HS-27A (cell line): ENCODE measurements around the gene UNC119.
"Not testable (repeated sequence)": the region's sequence is repeated elsewhere in the genome, so short reads cannot be mapped to it uniquely, and the experiment has no call there.

Experiments
- DNase-seq: peaks from one replicate; pipeline ENCODE4 v3.0.0-alpha.2; 2012; ENCODE audit warnings: low read depth, missing footprints

The UNC119 gene

GRCh38 chr17:28552176-28552999 is at the start of gene UNC119:
UNC119 (minus strand) TSS chr17:28552624; CDS start chr17:28552557, 67 bp downstream.
- no peak for DNase-seq

- peak; percentile 31 for DNase-seq
Measured at GRCh38 chr17:28599311-28600184, 47.1 kb upstream of the UNC119 start.

GRCh38 chr17:28598799-28599310 is 46.4 kb upstream of the UNC119 start, which contains the start of gene SPAG5:
SPAG5 (minus strand) TSS chr17:28599025; CDS start chr17:28598946, 79 bp downstream.
- peak; percentile 55 for DNase-seq

- DNase-seq, result no peak
Measured at GRCh38 chr17:28598389-28598788, 46.0 kb upstream of the UNC119 start.

GRCh38 chr17:28597606-28598383 is 45.4 kb upstream of the UNC119 start:
- no peak for DNase-seq

GRCh38 chr17:28592260-28592659 is 39.8 kb upstream of the UNC119 start:
- no peak for DNase-seq

- no peak for DNase-seq
Measured at GRCh38 chr17:28585851-28586250, 33.4 kb upstream of the UNC119 start.

- DNase-seq, result no peak
Measured at GRCh38 chr17:28584434-28584833, 32.0 kb upstream of the UNC119 start.

GRCh38 chr17:28582513-28582912 is 30.1 kb upstream of the UNC119 start:
- no peak for DNase-seq

- DNase-seq, result no peak
Measured at GRCh38 chr17:28580959-28581358, 28.5 kb upstream of the UNC119 start.

GRCh38 chr17:28579526-28579925 is 27.1 kb upstream of the UNC119 start:
- DNase-seq, result no peak

- no peak for DNase-seq
Measured at GRCh38 chr17:28578246-28579195, 26.1 kb upstream of the UNC119 start.

GRCh38 chr17:28577466-28577824 is 25.0 kb upstream of the UNC119 start:
- no peak for DNase-seq

- no peak for DNase-seq
Measured at GRCh38 chr17:28576758-28577465, 24.5 kb upstream of the UNC119 start, which contains the start of gene ALDOC. ALDOC (minus strand) TSS chr17:28576895; CDS start chr17:28575532, 1,363 bp downstream.

- not testable (repeated sequence) for DNase-seq
Measured at GRCh38 chr17:28576016-28576415, 23.6 kb upstream of the UNC119 start.

- no peak for DNase-seq
Measured at GRCh38 chr17:28575126-28575795, 22.8 kb upstream of the UNC119 start.

- DNase-seq, result no peak
Measured at GRCh38 chr17:28574526-28574925, 22.1 kb upstream of the UNC119 start.

- DNase-seq, result no peak
Measured at GRCh38 chr17:28573966-28574480, 21.6 kb upstream of the UNC119 start.

- no peak for DNase-seq
Measured at GRCh38 chr17:28573521-28573920, 21.1 kb upstream of the UNC119 start.
